ENCODE measurements around the gene SIN3B.
"Not testable (repeated sequence)": the region's sequence is repeated elsewhere in the genome, so short reads cannot be mapped to it uniquely, and the experiment has no call there.

DNA sequence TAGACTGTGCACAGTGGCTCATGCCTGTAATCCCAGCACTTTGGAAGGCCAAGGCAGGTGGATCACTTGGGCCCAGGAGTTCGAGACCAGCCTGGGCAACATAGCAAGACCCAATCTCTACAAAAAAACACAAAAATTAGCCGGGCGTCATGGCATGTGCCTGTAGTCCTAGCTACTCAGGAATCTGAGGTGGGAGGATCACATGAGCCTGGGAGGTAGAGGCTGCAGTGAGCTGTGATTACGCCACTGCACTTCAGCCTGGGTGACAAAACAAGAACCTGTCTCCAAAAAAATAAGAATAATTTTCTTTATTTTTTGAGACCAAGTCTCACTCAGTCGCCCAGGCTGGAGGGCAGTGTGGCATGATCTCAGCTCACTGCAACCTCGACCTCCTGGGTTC is 30.9 kb upstream of the SIN3B start:
- TF ChIP-seq, protein P1, sequence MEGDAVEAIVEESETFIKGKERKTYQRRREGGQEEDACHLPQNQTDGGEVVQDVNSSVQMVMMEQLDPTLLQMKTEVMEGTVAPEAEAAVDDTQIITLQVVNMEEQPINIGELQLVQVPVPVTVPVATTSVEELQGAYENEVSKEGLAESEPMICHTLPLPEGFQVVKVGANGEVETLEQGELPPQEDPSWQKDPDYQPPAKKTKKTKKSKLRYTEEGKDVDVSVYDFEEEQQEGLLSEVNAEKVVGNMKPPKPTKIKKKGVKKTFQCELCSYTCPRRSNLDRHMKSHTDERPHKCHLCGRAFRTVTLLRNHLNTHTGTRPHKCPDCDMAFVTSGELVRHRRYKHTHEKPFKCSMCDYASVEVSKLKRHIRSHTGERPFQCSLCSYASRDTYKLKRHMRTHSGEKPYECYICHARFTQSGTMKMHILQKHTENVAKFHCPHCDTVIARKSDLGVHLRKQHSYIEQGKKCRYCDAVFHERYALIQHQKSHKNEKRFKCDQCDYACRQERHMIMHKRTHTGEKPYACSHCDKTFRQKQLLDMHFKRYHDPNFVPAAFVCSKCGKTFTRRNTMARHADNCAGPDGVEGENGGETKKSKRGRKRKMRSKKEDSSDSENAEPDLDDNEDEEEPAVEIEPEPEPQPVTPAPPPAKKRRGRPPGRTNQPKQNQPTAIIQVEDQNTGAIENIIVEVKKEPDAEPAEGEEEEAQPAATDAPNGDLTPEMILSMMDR (IDR thresholded peaks at IDR 0.05): not testable (repeated sequence)
- not testable (repeated sequence) for TF ChIP-seq POLR2AphosphoS5 (IDR thresholded peaks at IDR 0.05; ENCODE audit: insufficient read depth in 1 of 2, low read depth in 1 of 2); POLR2A (IDR thresholded peaks at IDR 0.05)

Measured in vagina (tissue), 2 donors.